ENCODE results near the gene RPS21.

The RPS21 gene

GRCh38 chr20:62354031-62354808, 32.7 kb upstream of the RPS21 start:
- DNase-seq (ENCODE audit: low read depth in 2 of 2, low spot score in 1 of 2): no peak

GRCh38 chr20:62354811-62355341, 32.0 kb upstream of the RPS21 start:
- no peak for DNase-seq (ENCODE audit: low read depth in 2 of 2, low spot score in 1 of 2)

- no peak for DNase-seq (ENCODE audit: low read depth in 2 of 2, low spot score in 1 of 2)
Measured at GRCh38 chr20:62355516-62355877, 31.4 kb upstream of the RPS21 start.

- no peak for DNase-seq (ENCODE audit: low read depth in 2 of 2, low spot score in 1 of 2)
Measured at GRCh38 chr20:62355878-62356588, 30.9 kb upstream of the RPS21 start.

GRCh38 chr20:62356589-62357186, 30.2 kb upstream of the RPS21 start:
- DNase-seq (ENCODE audit: low read depth in 2 of 2, low spot score in 1 of 2): no peak

GRCh38 chr20:62357187-62357667, 29.7 kb upstream of the RPS21 start:
- DNase-seq (ENCODE audit: low read depth in 2 of 2, low spot score in 1 of 2): no peak

GRCh38 chr20:62357681-62358080, 29.2 kb upstream of the RPS21 start:
- DNase-seq (ENCODE audit: low read depth in 2 of 2, low spot score in 1 of 2): no peak

- no peak for DNase-seq (ENCODE audit: low read depth in 2 of 2, low spot score in 1 of 2)
Measured at GRCh38 chr20:62358171-62359042, 28.5 kb upstream of the RPS21 start.

- DNase-seq (ENCODE audit: low read depth in 2 of 2, low spot score in 1 of 2): no peak
Measured at GRCh38 chr20:62359043-62359490, 27.8 kb upstream of the RPS21 start.

- no peak for DNase-seq (ENCODE audit: low read depth in 2 of 2, low spot score in 1 of 2)
Measured at GRCh38 chr20:62359491-62360121, 27.3 kb upstream of the RPS21 start.

GRCh38 chr20:62360854-62361798, 25.8 kb upstream of the RPS21 start:
- no peak for DNase-seq (ENCODE audit: low read depth in 2 of 2, low spot score in 1 of 2)

GRCh38 chr20:62361799-62362589, 24.9 kb upstream of the RPS21 start:
- DNase-seq (ENCODE audit: low read depth in 2 of 2, low spot score in 1 of 2): no peak

- no peak for DNase-seq (ENCODE audit: low read depth in 2 of 2, low spot score in 1 of 2)
Measured at GRCh38 chr20:62362590-62362940, 24.3 kb upstream of the RPS21 start.

GRCh38 chr20:62362991-62363919, 23.6 kb upstream of the RPS21 start:
- no peak for DNase-seq (ENCODE audit: low read depth in 2 of 2, low spot score in 1 of 2)

- DNase-seq (ENCODE audit: low read depth in 2 of 2, low spot score in 1 of 2): no peak
Measured at GRCh38 chr20:62363920-62364851, 22.7 kb upstream of the RPS21 start.

Measured in stimulated activated CD8-positive, alpha-beta memory T cell treated with anti-CD3 and anti-CD28 coated beads, Interleukin-4, amount 100 ng/mL, for 4 hours (primary cell).